ENCODE data around the gene ZNF366. TPM values are rescaled to one million over a fixed set of nuclear protein-coding genes. Genes with fewer than 3 reads are reported as not detected.

Gene ZNF366
- polyA plus RNA-seq, 3 donors, result 0.05 to 1.2 (median 0.76) TPM

DNA sequence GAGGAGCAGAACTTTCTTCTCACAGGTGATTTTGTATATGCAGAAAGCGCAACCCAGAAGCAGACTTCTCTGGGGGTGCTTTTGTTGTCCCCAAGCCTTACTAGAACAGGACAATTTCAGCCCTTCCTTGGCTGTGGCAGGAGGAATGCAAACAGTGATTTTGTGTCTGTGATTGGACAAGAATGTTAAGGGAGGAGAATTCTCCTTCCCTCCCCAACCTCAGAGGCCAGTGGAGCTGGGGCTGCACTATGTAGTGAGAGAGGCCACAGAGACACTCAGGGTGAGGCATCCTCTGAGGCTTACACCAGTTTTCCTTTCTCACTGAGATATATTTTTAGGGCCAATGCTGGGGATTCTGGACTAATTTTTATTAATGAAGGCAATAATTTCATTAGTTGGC is 58.8 kb downstream of the ZNF366 start:
- no peak for DNase-seq
- no peak overlapping the region for H2AFZ ChIP-seq (ENCODE audit: insufficient read depth, low read depth, low read length, poor library complexity, severe bottlenecking)
- no peak overlapping the region for H3K4me3 ChIP-seq (replicated peaks in 1 of 3; ENCODE audit: low read depth in 2 of 3, low read length in 3 of 3)
- Mint-ChIP-seq H3K9me3 (peaks cover 0 to 1% (median 0%) of the 10 kb centered on the region in 7 donors), H3K4me1 (peaks cover 14% of the 10 kb centered on the region), H3K27me3 (ENCODE audit: low read depth in 3 of 3) (peaks cover 0 to 4% (median 2%) of the 10 kb centered on the region in 3 donors), H3K4me3 (no peak overlapping the region), H3K36me3 (peaks cover 24 to 56% of the 10 kb centered on the region in 2 donors), H3K27ac (no peak overlapping the region)
- WGBS (ENCODE audit: insufficient coverage), result 0% methylated on average over 1 of the region's 1 CpG
- H3K9me3 ChIP-seq (replicated peaks in 1 of 2; ENCODE audit: control insufficient read depth in 1 of 2, insufficient read depth in 1 of 2, low read length in 2 of 2), result no peaks in the 10 kb centered on the region
- no peak overlapping the region for H3K9ac ChIP-seq (ENCODE audit: insufficient read depth, low read length, poor library complexity, severe bottlenecking)
- no peak overlapping the region for H3K4me2 ChIP-seq (replicated peaks; ENCODE audit: extremely low read depth, low read length, poor library complexity, severe bottlenecking)
- H3K4me1 ChIP-seq (ENCODE audit: control insufficient read depth in 1 of 2, insufficient read depth in 2 of 2, low read length in 2 of 2), result peaks cover 11 to 12% of the 10 kb centered on the region in 2 donors
- no peak for TF ChIP-seq CTCF (IDR thresholded peaks at IDR 0.05)
- no peaks in the 10 kb centered on the region for H3K27me3 ChIP-seq (ENCODE audit: control insufficient read depth in 2 of 2, insufficient read depth in 2 of 2, low read length in 2 of 2)
- H3K36me3 ChIP-seq (replicated peaks in 1 of 2; ENCODE audit: control insufficient read depth in 1 of 2, insufficient read depth in 2 of 2, low read length in 2 of 2), result peaks cover 0 to 10% of the 10 kb centered on the region in 2 donors
- intact Hi-C loops (cut with micrococcal nuclease), result no loop called here
- no peaks in the 10 kb centered on the region for H3K79me2 ChIP-seq (ENCODE audit: insufficient read depth, low read length)
- H4K20me1 ChIP-seq (ENCODE audit: insufficient read depth, low read length), result no peaks in the 10 kb centered on the region
- H3K27ac ChIP-seq (ENCODE audit: low read depth in 1 of 2, low read length in 2 of 2), result no peak overlapping the region

- no CpG with 5 or more reads among the region's 4 CpGs for WGBS (ENCODE audit: insufficient coverage)
- Histone ChIP-seq H3K9ac (ENCODE audit: insufficient read depth, low read length, poor library complexity, severe bottlenecking) (no peak overlapping the region), H3K4me1 (ENCODE audit: control insufficient read depth in 1 of 2, insufficient read depth in 2 of 2, low read length in 2 of 2) (peaks cover 11 to 12% of the 10 kb centered on the region in 2 donors), H3K4me2 (replicated peaks; ENCODE audit: extremely low read depth, low read length, poor library complexity, severe bottlenecking) (no peak overlapping the region), H3K9me3 (replicated peaks in 1 of 2; ENCODE audit: control insufficient read depth in 1 of 2, insufficient read depth in 1 of 2, low read length in 2 of 2) (no peaks in the 10 kb centered on the region), H3K27me3 (ENCODE audit: control insufficient read depth in 2 of 2, insufficient read depth in 2 of 2, low read length in 2 of 2) (no peaks in the 10 kb centered on the region), H3K27ac (ENCODE audit: low read depth in 1 of 2, low read length in 2 of 2) (no peak overlapping the region), H3K79me2 (ENCODE audit: insufficient read depth, low read length) (no peaks in the 10 kb centered on the region), H2AFZ (ENCODE audit: insufficient read depth, low read depth, low read length, poor library complexity, severe bottlenecking) (no peak overlapping the region), H3K36me3 (replicated peaks in 1 of 2; ENCODE audit: control insufficient read depth in 1 of 2, insufficient read depth in 2 of 2, low read length in 2 of 2) (peaks cover 0 to 10% of the 10 kb centered on the region in 2 donors), H3K4me3 (replicated peaks in 1 of 3; ENCODE audit: low read depth in 2 of 3, low read length in 3 of 3) (no peak overlapping the region), H4K20me1 (ENCODE audit: insufficient read depth, low read length) (no peaks in the 10 kb centered on the region)
- no peak overlapping the region for H3K27ac Mint-ChIP-seq
- intact Hi-C loops (cut with micrococcal nuclease), result no loop called here
- peaks cover 0 to 4% (median 2%) of the 10 kb centered on the region in 3 donors for H3K27me3 Mint-ChIP-seq (ENCODE audit: low read depth in 3 of 3)
- TF ChIP-seq CTCF (IDR thresholded peaks at IDR 0.05), result no peak
- peaks cover 21 to 58% of the 10 kb centered on the region in 2 donors for H3K36me3 Mint-ChIP-seq
- peaks cover 14% of the 10 kb centered on the region for H3K4me1 Mint-ChIP-seq
- peaks cover 0 to 1% (median 0%) of the 10 kb centered on the region in 7 donors for H3K9me3 Mint-ChIP-seq
- DNase-seq, result no peak
- H3K4me3 Mint-ChIP-seq, result no peak overlapping the region
These were observed 59.5 kb downstream of the ZNF366 start for GRCh38 chr5:72447751-72448150.

All from CD14-positive monocyte (primary cell).